Mesendoderm (in vitro differentiated cells): ENCODE results near the gene ABCD1.
"Not testable (repeated sequence)": the region's sequence is repeated elsewhere in the genome, so short reads cannot be mapped to it uniquely, and the experiment has no call there.

Experiments
- DNase-seq: peaks from one replicate; pipeline ENCODE4 v3.0.0; 2013
- H2AK5ac ChIP-seq: 2 replicates; pipeline ENCODE4 v1.6.1; 2013; ENCODE audit warnings: low read length, inconsistent platforms
- H2BK120ac ChIP-seq: 2 replicates; pipeline ENCODE4 v1.6.1; 2013; ENCODE audit warnings: low read depth, mild to moderate bottlenecking, low read length, moderate library complexity, mixed read lengths
- H2BK15ac ChIP-seq: replicated peaks from 2 replicates; pipeline ENCODE4 v1.6.1; 2013; ENCODE audit warnings: low read depth, mild to moderate bottlenecking, moderate library complexity
- H2BK5ac ChIP-seq: 2 replicates; pipeline ENCODE4 v1.6.1; 2013; ENCODE audit warnings: low read length, inconsistent platforms
- H3K18ac ChIP-seq: 2 replicates; pipeline ENCODE4 v1.6.1; 2013; ENCODE audit warnings: mild to moderate bottlenecking, low read length, mixed read lengths
- H3K23ac ChIP-seq: one replicate; pipeline ENCODE4 v1.6.1; 2013; ENCODE audit warnings: low read length
- H3K27ac ChIP-seq: 2 replicates; pipeline ENCODE4 v1.5.1; 2013; ENCODE audit warnings: low read depth, mild to moderate bottlenecking, inconsistent platforms, low read length, moderate library complexity
- H3K27me3 ChIP-seq: 2 replicates; pipeline ENCODE4 v1.6.1; 2013; ENCODE audit warnings: low read length, control low read depth, mild to moderate bottlenecking, inconsistent platforms; ENCODE audit not compliant: insufficient read depth, poor library complexity
- H3K36me3 ChIP-seq: 2 replicates; pipeline ENCODE4 v1.6.1; 2013; ENCODE audit warnings: low read length, inconsistent platforms; ENCODE audit not compliant: control insufficient read depth, insufficient read depth
- H3K4ac ChIP-seq: one replicate; pipeline ENCODE4 v1.6.1; 2013; ENCODE audit warnings: low read depth, mild to moderate bottlenecking, low read length, moderate library complexity
- H3K4me1 ChIP-seq: 2 replicates; pipeline ENCODE4 v1.6.1; 2013; ENCODE audit warnings: low read depth, low read length, inconsistent platforms; ENCODE audit not compliant: control insufficient read depth
- H3K4me2 ChIP-seq: 2 replicates; pipeline ENCODE4 v1.6.1; 2013; ENCODE audit warnings: low read length
- H3K4me3 ChIP-seq: 2 replicates; pipeline ENCODE4 v1.5.1; 2013; ENCODE audit warnings: mild to moderate bottlenecking, low read length
- H3K56ac ChIP-seq: one replicate; pipeline ENCODE4 v1.6.1; 2013; ENCODE audit warnings: low read length
- H3K79me1 ChIP-seq: 2 replicates; pipeline ENCODE4 v1.6.1; 2013; ENCODE audit warnings: low read length, inconsistent platforms
- H3K79me2 ChIP-seq: 2 replicates; pipeline ENCODE4 v1.6.1; 2013; ENCODE audit warnings: mild to moderate bottlenecking, low read length; ENCODE audit not compliant: control insufficient read depth, insufficient read depth
- H3K9ac ChIP-seq: 2 replicates; pipeline ENCODE4 v1.6.1; 2013; ENCODE audit warnings: low read length, inconsistent platforms
- H4K5ac ChIP-seq: one replicate; pipeline ENCODE4 v1.6.1; 2013; ENCODE audit warnings: low read length
- H4K8ac ChIP-seq: one replicate; pipeline ENCODE4 v1.6.1; 2013; ENCODE audit warnings: low read depth, mild to moderate bottlenecking, control low read depth, low read length, moderate library complexity
- WGBS: extraction: QIAGEN DNeasy Blood & Tissue Kit; methylation state at CpG from one replicate; pipeline ENCODE4 v1.1.7; 2013; ENCODE audit warnings: low lambda C conversion rate, missing lambda C conversion rate; ENCODE audit not compliant: insufficient coverage; ENCODE audit errors: extremely low coverage; 5-methylcytosine and 5-hydroxymethylcytosine counted together

The ABCD1 gene

DNA sequence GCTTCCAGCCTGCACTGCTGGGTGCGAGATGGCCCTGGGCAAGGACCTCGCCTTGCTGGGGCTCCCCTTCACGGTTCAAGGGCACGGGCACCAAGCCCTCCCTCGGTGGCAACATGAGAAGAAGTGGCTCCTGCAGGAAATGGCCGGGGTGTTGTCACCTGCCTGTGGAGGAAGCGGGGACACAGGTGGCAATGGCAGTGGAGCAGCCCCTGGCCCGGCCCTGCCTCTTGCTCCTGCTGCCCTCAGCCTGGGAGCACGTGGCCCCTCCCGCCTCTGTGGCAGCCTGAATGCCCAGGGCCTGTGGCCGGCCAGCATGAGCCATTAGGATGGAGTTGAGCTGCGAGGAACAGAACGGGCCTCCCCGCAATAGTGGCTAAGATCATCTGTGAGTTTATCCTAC, 16.8 kb downstream of the ABCD1 start:
- Histone ChIP-seq H2BK5ac (no peak overlapping the region), H2AK5ac (no peak overlapping the region), H3K4me1 (no peaks in the 10 kb centered on the region), H3K79me1 (no peaks in the 10 kb centered on the region), H2BK15ac (no peak overlapping the region), H3K36me3 (no peaks in the 10 kb centered on the region), H3K27ac (no peak overlapping the region), H3K4me2 (no peak overlapping the region), H3K27me3 (no peaks in the 10 kb centered on the region), H3K18ac (no peak overlapping the region), H3K56ac (no peak overlapping the region), H4K5ac (no peak overlapping the region), H3K23ac (no peak overlapping the region), H2BK120ac (no peak overlapping the region), H3K4ac (no peak overlapping the region), H3K9ac (no peak overlapping the region), H4K8ac (no peak overlapping the region), H3K79me2 (no peaks in the 10 kb centered on the region), H3K4me3 (no peak overlapping the region)
- no peak for DNase-seq
- WGBS: no CpG with 5 or more reads among the region's 14 CpGs

- not testable (repeated sequence) for H3K27me3 ChIP-seq, H3K9ac ChIP-seq, H3K4me2 ChIP-seq, H3K79me2 ChIP-seq, H3K23ac ChIP-seq, H4K8ac ChIP-seq, H3K18ac ChIP-seq, H3K56ac ChIP-seq, H2BK15ac ChIP-seq, H4K5ac ChIP-seq, H2BK5ac ChIP-seq, H3K4me3 ChIP-seq, H3K79me1 ChIP-seq, H3K27ac ChIP-seq, H3K4ac ChIP-seq, DNase-seq, H3K4me1 ChIP-seq, H3K36me3 ChIP-seq, H2AK5ac ChIP-seq, H2BK120ac ChIP-seq
- no CpG with 5 or more reads among the region's 14 CpGs for WGBS
These were observed 17.5 kb downstream of the ABCD1 start for GRCh38 chrX:153742111-153742510.

- H3K79me2 ChIP-seq, H3K27me3 ChIP-seq, H4K5ac ChIP-seq, H3K4me3 ChIP-seq, H3K79me1 ChIP-seq, H4K8ac ChIP-seq, H3K56ac ChIP-seq, H3K4me2 ChIP-seq, DNase-seq, H3K27ac ChIP-seq, H2BK5ac ChIP-seq, H3K36me3 ChIP-seq, H3K23ac ChIP-seq, H2BK120ac ChIP-seq, H2BK15ac ChIP-seq, H3K4ac ChIP-seq, H3K18ac ChIP-seq, H2AK5ac ChIP-seq, H3K4me1 ChIP-seq, H3K9ac ChIP-seq: not testable (repeated sequence)
- no CpG with 5 or more reads among the region's 32 CpGs for WGBS
These were observed 18.3 kb downstream of the ABCD1 start for GRCh38 chrX:153742796-153743467.

- H3K4me3 ChIP-seq, H2AK5ac ChIP-seq, H3K4me2 ChIP-seq, H3K4ac ChIP-seq, H2BK120ac ChIP-seq, H4K8ac ChIP-seq, H3K18ac ChIP-seq, H3K79me1 ChIP-seq, H2BK5ac ChIP-seq, H4K5ac ChIP-seq, H3K27ac ChIP-seq, H3K23ac ChIP-seq, H3K36me3 ChIP-seq, H3K4me1 ChIP-seq, H3K27me3 ChIP-seq, H2BK15ac ChIP-seq, H3K79me2 ChIP-seq: not testable (repeated sequence)
- Histone ChIP-seq H3K9ac (peak overlapping the region; percentile 51), H3K56ac (peak overlapping the region; percentile 64)
- peak; percentile 64 for DNase-seq
- WGBS: no CpG with 5 or more reads among the region's 35 CpGs
These were observed 19.0 kb downstream of the ABCD1 start for GRCh38 chrX:153743468-153744209.

DNA sequence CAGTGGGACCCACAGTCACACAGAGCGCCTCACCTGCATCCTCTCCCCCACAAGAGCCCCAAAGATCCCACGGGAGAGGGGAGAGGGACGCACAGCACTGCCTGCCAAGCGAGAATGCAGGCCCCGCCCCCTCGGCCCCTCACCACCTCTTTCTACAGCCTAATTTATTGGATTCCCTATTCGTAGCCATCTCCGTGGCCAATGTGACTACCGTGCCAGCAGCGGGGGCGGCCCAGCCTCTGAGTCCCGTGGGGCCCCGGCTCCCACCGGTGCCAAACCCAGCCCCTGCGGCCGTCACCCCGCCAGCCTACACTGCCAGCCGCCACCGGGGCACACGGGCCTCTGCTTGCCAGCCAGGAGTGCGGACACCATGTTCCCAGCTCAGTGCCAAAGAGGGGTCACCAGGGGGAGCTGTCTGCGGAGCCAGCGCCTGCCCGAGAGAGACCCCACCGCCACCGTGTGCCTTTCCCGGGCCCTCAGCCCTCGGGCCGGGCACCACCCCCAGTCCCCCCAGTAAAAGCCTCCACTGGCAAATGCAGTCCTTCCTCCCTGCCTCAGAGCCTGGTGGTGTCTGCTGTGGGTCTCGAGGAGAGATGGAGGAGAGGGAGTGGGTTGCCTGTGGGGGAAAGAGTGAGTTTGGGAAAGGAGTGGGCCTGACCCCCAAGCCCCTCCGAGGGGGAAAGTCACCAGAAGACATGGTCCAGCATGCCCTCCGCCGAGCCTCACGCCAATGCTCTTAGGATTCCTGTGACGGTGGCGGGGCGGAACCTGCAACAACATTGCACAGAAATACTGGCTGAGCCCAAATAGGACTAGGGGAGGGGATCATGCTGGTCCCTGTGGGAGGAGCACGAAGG, 19.8 kb downstream of the ABCD1 start:
- no peaks in the 10 kb centered on the region for H3K4me1 ChIP-seq
- H3K56ac ChIP-seq: peak overlapping the region; percentile 70
- H2BK15ac ChIP-seq: no peak overlapping the region
- H3K23ac ChIP-seq: no peak overlapping the region
- H3K79me1 ChIP-seq: no peaks in the 10 kb centered on the region
- no peak overlapping the region for H3K27ac ChIP-seq
- no peak overlapping the region for H2AK5ac ChIP-seq
- no peak overlapping the region for H4K5ac ChIP-seq
- H4K8ac ChIP-seq: no peak overlapping the region
- H3K36me3 ChIP-seq: no peaks in the 10 kb centered on the region
- H3K18ac ChIP-seq: no peak overlapping the region
- no peak overlapping the region for H3K4me3 ChIP-seq
- H3K27me3 ChIP-seq: no peaks in the 10 kb centered on the region
- peak; percentile 49 for DNase-seq
- WGBS: no CpG with 5 or more reads among the region's 38 CpGs
- H3K4ac ChIP-seq: no peak overlapping the region
- H3K79me2 ChIP-seq: no peaks in the 10 kb centered on the region
- H2BK120ac ChIP-seq: no peak overlapping the region
- no peak overlapping the region for H2BK5ac ChIP-seq
- H3K9ac ChIP-seq: peak overlapping the region; percentile 51
- no peak overlapping the region for H3K4me2 ChIP-seq
